GM12878 (cell line): ENCODE data around the gene PRKAG2. TPM values are rescaled to one million over a fixed set of nuclear protein-coding genes. Genes with fewer than 3 reads are reported as not detected.

Experiments
- ATAC-seq: fragments of 200-7000 bp; cut with Tn5 transposase; 3 replicates; pipeline ENCODE4 v1.9.1; 2020; ENCODE audit warnings: mild to moderate bottlenecking, moderate library complexity
- BruUV-seq: library from RNA; stranded (reverse); fragments of 400-500 nt; replicated peaks from 2 replicates; lab custom pipeline; 2021; lab: Mats Ljungman, UMichigan
- CTCF ChIA-PET: fragments of 300-600 bp; sonication (Branson Sonifier 250); formaldehyde crosslinking; extraction: SDS; loops from one replicate; lab custom pipeline; 2021; ENCODE audit warnings: inconsistent platforms; lab: Yijun Ruan, JAX
- POLR2A ChIA-PET: fragments of 350-600 bp; formaldehyde crosslinking; extraction: SDS; loops from one replicate; lab custom pipeline; 2021; ENCODE audit warnings: inconsistent platforms; lab: Charles Lee
- RAD21 ChIA-PET: fragments of 300-600 bp; sonication (Branson Sonifier 250); formaldehyde crosslinking; loops from one replicate; lab custom pipeline; 2023; ENCODE audit warnings: antibody characterized with exemption; ENCODE audit not compliant: unreplicated experiment; lab: Charles Lee
- SMC1A ChIA-PET: fragments of 300-600 bp; sonication (Branson Sonifier 250); formaldehyde crosslinking; loops from one replicate; lab custom pipeline; 2023; ENCODE audit not compliant: unreplicated experiment, uncharacterized antibody; lab: Charles Lee
- DNase-seq: peaks from one replicate; pipeline ENCODE4 v3.0.0-alpha.2; 2011; ENCODE audit warnings: low read depth, low spot score
- FAIRE-seq: peaks from 3 replicates; lab custom pipeline; 2011; peaks lifted over from hg19 to GRCh38; lab: Jason Lieb, UNC
- H2AFZ ChIP-seq: 2 replicates; pipeline ENCODE4 v1.6.0; 2011; ENCODE audit warnings: low read depth, low read length, control low read depth; ENCODE audit not compliant: control insufficient read depth
- H3K27ac ChIP-seq: 2 replicates; pipeline ENCODE4 v1.5.1; 2011; ENCODE audit warnings: control low read depth; ENCODE audit not compliant: control insufficient read depth, insufficient read depth
- H3K27me3 ChIP-seq, 2 experiments: replicated peaks in 1 of 2; 2 replicates each; pipeline versions ENCODE4 v1.6.0 to v1.6.1; 2011; ENCODE audit warnings: low read length in 1 of 2; ENCODE audit not compliant: control insufficient read depth in 2 of 2, insufficient read depth in 2 of 2
- H3K36me3 ChIP-seq, 2 experiments: 2 replicates each; pipeline ENCODE4 v1.5.1; 2011; ENCODE audit warnings: low read length in 1 of 2; ENCODE audit not compliant: control insufficient read depth in 2 of 2, insufficient read depth in 2 of 2
- H3K4me1 ChIP-seq: 2 replicates; pipeline ENCODE4 v1.6.1; 2011; ENCODE audit warnings: mild to moderate bottlenecking, low read length, moderate library complexity, mixed read lengths; ENCODE audit not compliant: control insufficient read depth, insufficient read depth
- H3K4me2 ChIP-seq: 2 replicates; pipeline ENCODE4 v1.6.0; 2011; ENCODE audit warnings: control low read depth; ENCODE audit not compliant: control insufficient read depth, insufficient read depth
- H3K4me3 ChIP-seq: fragments of 200-600 bp; sonication (generic); 2 replicates; pipeline ENCODE4 v1.5.1; 2016
- H3K79me2 ChIP-seq: 2 replicates; pipeline ENCODE4 v1.6.0; 2011; ENCODE audit warnings: low read length; ENCODE audit not compliant: control insufficient read depth, insufficient read depth
- H3K9ac ChIP-seq: 2 replicates; pipeline ENCODE4 v1.8.0; 2011; ENCODE audit warnings: low read length, control low read depth, mixed read lengths; ENCODE audit not compliant: control insufficient read depth, insufficient read depth
- H3K9me3 ChIP-seq: replicated peaks from 3 replicates; pipeline ENCODE4 v1.5.1; 2011; ENCODE audit warnings: mild to moderate bottlenecking, low read length; ENCODE audit not compliant: control insufficient read depth, insufficient read depth
- H4K20me1 ChIP-seq: 2 replicates; pipeline ENCODE4 v1.6.0; 2011; ENCODE audit not compliant: control insufficient read depth, insufficient read depth
- CEBPB ChIP-seq, 2 experiments: fragments of 150-350 bp in 1 of 2; IDR thresholded peaks; 2 replicates each; pipeline ENCODE4 v1.6.1; 2012 to 2014; ENCODE audit warnings: low read depth in 2 of 2, low read length in 2 of 2, borderline replicate concordance in 1 of 2, inconsistent platforms in 1 of 2
- GATAD2B ChIP-seq: fragments of 450-650 bp; conservative IDR thresholded peaks from 2 replicates; pipeline ENCODE4 v1.6.1; 2017; ENCODE audit warnings: low read depth, mild to moderate bottlenecking, moderate library complexity
- HDGF ChIP-seq: fragments of 450-650 bp; IDR thresholded peaks from 2 replicates; pipeline ENCODE4 v1.6.1; 2016; ENCODE audit warnings: antibody characterized with exemption
- KLF5 ChIP-seq: fragments of 450-650 bp; IDR thresholded peaks from 2 replicates; pipeline ENCODE4 v1.6.1; 2014; ENCODE audit warnings: mild to moderate bottlenecking; ENCODE audit not compliant: partially characterized antibody
- MEF2A ChIP-seq: IDR thresholded peaks from 2 replicates; pipeline ENCODE4 v1.6.1; 2011; ENCODE audit warnings: low read depth, mild to moderate bottlenecking, low read length, moderate library complexity; ENCODE audit not compliant: insufficient read depth
- RAD21 ChIP-seq: IDR thresholded peaks from 2 replicates; pipeline ENCODE4 v1.6.1; 2011; ENCODE audit warnings: mild to moderate bottlenecking, low read depth, low read length, moderate library complexity; ENCODE audit not compliant: insufficient read depth
- SPI1 ChIP-seq: IDR thresholded peaks from 2 replicates; pipeline ENCODE4 v1.6.1; 2011; ENCODE audit warnings: low read depth, mild to moderate bottlenecking, low read length, moderate library complexity, borderline replicate concordance; ENCODE audit not compliant: insufficient read depth
- TAF1 ChIP-seq: IDR thresholded peaks from 2 replicates; pipeline ENCODE4 v1.6.1; 2011; ENCODE audit warnings: mild to moderate bottlenecking, low read depth, low read length, borderline replicate concordance
- YBX1 ChIP-seq: fragments of 450-650 bp; IDR thresholded peaks from 2 replicates; pipeline ENCODE4 v1.6.1; 2016; ENCODE audit warnings: antibody characterized with exemption
- WGBS: methylation state at CpG from one replicate; pipeline ENCODE4 v1.1.6; 2016; ENCODE audit warnings: low lambda C conversion rate; ENCODE audit not compliant: insufficient replicate concordance, insufficient coverage; ENCODE audit errors: missing lambda C conversion rate; 5-methylcytosine and 5-hydroxymethylcytosine counted together
- in situ Hi-C: fragments of 300-500 bp; cut with MboI; formaldehyde crosslinking; loops from 9 replicates; pipeline ENCODE4 v1.14.3; 2018; ENCODE audit warnings: mixed read lengths
- intact Hi-C: fragments of 100-400 bp; cut with micrococcal nuclease; formaldehyde crosslinking; loops from one replicate; pipeline ENCODE4 v1.14.2; 2022; ENCODE audit not compliant: unreplicated experiment
- polyA plus RNA-seq, 11 experiments: library from polyadenylated mRNA; depleted of rRNA in 4 of 11; unstranded in 6 of 11; stranded (reverse) in 5 of 11; fragments of >200 nt; fragmentation: Nextera tagmentation in 4 of 11; fragmentation: Illumina TruSeq in 1 of 11; extraction: Ambion mirVana in 4 of 11; extraction: Trizol in 1 of 11; gene quantifications; 1 replicate in 1 of 11; 2 replicates in 10 of 11; pipeline versions ENCODE4 v1.2.1 to v1.2.3, GENCODE V29; 2011 to 2016; ENCODE audit warnings: inconsistent platforms in 2 of 11, missing spikeins in 2 of 11, low read depth in 1 of 11
- total RNA-seq, 4 experiments: library from RNA; depleted of rRNA in 3 of 4; stranded (reverse); fragments of >200 nt in 3 of 4; fragmentation: Illumina TruSeq in 1 of 4; extraction: Trizol in 1 of 4; gene quantifications; 2 replicates each; pipeline versions ENCODE4 v1.2.1 to v1.2.3, GENCODE V29; 2013 to 2021
- TF ChIP-seq, protein P1 (sequence below): fragments of 450-650 bp; IDR thresholded peaks from 2 replicates; pipeline ENCODE4 v1.6.1; 2018; ENCODE audit warnings: borderline replicate concordance, mild to moderate bottlenecking; ENCODE audit not compliant: partially characterized antibody
- TF ChIP-seq, protein P2 (sequence below): IDR thresholded peaks from 2 replicates; pipeline ENCODE4 v1.6.1; 2011; ENCODE audit warnings: low read depth, low read length, improper control_type of control experiment, borderline replicate concordance

The PRKAG2 gene
- total and polyA plus RNA-seq, 10 of the 15 experiments (the other 5 are each of a cell fraction or from before 2014, with no cell fraction given), result 3.4 to 8.9 (median 6.8) TPM

DNA sequence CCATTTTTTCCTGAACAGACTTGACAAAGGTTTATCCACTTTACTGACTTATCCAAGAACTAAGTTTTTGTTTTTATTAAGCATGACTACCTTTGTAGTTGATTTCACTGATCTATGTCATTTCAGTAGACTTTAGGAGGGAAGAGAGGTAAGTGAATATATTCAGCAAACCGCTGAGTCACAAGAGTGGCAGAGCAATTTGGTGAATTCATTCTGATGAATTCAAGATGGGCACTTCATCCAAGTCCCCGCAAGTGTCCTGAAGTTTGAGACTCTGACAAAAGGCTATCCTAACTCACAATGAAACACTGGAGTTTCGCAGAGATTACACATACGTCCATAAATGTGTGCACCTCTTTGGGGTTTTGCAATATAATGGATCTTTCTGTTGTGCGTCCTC, 255.0 kb downstream of the PRKAG2 start:
- H3K9ac ChIP-seq, result no peak overlapping the region
- ChIA-PET CTCF (interaction anchor here (1.5 kb wide), 1 partner anchor 131 kb away, joined by 3 read pairs; no protein-coding TSS in a partner anchor), SMC1A (no interaction called here), RAD21 (no interaction called here), POLR2A (no interaction called here)
- H3K4me2 ChIP-seq, result no peak overlapping the region
- FAIRE-seq, result no peak
- peaks cover 0 to 2% of the 10 kb centered on the region in 2 experiments; a peak in 1 of 4 replicates for H3K36me3 ChIP-seq
- ATAC-seq, result no peak
- in situ Hi-C loops, result no loop called here
- H3K4me1 ChIP-seq, result no peaks in the 10 kb centered on the region
- intact Hi-C loops, result no loop called here
- no peaks in the 10 kb centered on the region for H3K9me3 ChIP-seq
- no peak overlapping the region for H3K4me3 ChIP-seq
- no peak overlapping the region for H3K27ac ChIP-seq
- BruUV-seq, result no TSS peak
- no peaks in the 10 kb centered on the region for H4K20me1 ChIP-seq
- H3K27me3 ChIP-seq, result no peaks in the 10 kb centered on the region
- WGBS, result 77% methylated on average over 5 of the region's 5 CpGs
- TF ChIP-seq YBX1 (no peak), SPI1 (no peak), KLF5 (no peak), GATAD2B (no peak), RAD21 (no peak), TAF1 (no peak), MEF2A (no peak), HDGF (no peak), CEBPB (IDR thresholded peaks at IDR 0.05; ENCODE audit: borderline replicate concordance in 1 of 2, low read depth in 2 of 2, low read length in 2 of 2) (no peak)
- TF ChIP-seq, protein P1, sequence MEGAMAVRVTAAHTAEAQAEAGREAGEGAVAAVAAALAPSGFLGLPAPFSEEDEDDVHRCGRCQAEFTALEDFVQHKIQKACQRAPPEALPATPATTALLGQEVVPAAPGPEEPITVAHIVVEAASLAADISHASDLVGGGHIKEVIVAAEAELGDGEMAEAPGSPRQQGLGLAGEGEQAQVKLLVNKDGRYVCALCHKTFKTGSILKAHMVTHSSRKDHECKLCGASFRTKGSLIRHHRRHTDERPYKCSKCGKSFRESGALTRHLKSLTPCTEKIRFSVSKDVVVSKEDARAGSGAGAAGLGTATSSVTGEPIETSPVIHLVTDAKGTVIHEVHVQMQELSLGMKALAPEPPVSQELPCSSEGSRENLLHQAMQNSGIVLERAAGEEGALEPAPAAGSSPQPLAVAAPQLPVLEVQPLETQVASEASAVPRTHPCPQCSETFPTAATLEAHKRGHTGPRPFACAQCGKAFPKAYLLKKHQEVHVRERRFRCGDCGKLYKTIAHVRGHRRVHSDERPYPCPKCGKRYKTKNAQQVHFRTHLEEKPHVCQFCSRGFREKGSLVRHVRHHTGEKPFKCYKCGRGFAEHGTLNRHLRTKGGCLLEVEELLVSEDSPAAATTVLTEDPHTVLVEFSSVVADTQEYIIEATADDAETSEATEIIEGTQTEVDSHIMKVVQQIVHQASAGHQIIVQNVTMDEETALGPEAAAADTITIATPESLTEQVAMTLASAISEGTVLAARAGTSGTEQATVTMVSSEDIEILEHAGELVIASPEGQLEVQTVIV, result no peak
- TF ChIP-seq, protein P2, sequence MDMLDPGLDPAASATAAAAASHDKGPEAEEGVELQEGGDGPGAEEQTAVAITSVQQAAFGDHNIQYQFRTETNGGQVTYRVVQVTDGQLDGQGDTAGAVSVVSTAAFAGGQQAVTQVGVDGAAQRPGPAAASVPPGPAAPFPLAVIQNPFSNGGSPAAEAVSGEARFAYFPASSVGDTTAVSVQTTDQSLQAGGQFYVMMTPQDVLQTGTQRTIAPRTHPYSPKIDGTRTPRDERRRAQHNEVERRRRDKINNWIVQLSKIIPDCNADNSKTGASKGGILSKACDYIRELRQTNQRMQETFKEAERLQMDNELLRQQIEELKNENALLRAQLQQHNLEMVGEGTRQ, result no peak
- H2AFZ ChIP-seq, result no peak overlapping the region
- DNase-seq, result no peak
- no peaks in the 10 kb centered on the region; the same call in 1 of the 2 replicates for H3K79me2 ChIP-seq
